K562 (cell line): Measurements from ENCODE around the gene IGF2.

ENCODE experiments used
- BMI1 ChIP-seq: fragments of 150-350 bp; IDR thresholded peaks from 2 replicates; pipeline ENCODE4 v1.6.1; 2014; ENCODE audit warnings: low read length
- ESRRA ChIP-seq: fragments of 450-650 bp; IDR thresholded peaks from 2 replicates; pipeline ENCODE4 v1.6.1; 2014; ENCODE audit warnings: low read depth, mild to moderate bottlenecking, moderate library complexity, borderline replicate concordance
- NUFIP1 ChIP-seq: fragments of 450-650 bp; IDR thresholded peaks from 2 replicates; pipeline ENCODE4 v1.6.1; 2018; ENCODE audit not compliant: partially characterized antibody
- POLR2AphosphoS5 ChIP-seq: IDR thresholded peaks from 2 replicates; pipeline ENCODE4 v1.6.1; 2011; ENCODE audit warnings: mild to moderate bottlenecking, low read depth, low read length, moderate library complexity; ENCODE audit not compliant: control insufficient read depth, insufficient read depth
- RBM17 ChIP-seq: fragments of 200-400 bp; formaldehyde crosslinking; IDR thresholded peaks from 2 replicates; pipeline ENCODE4 v1.6.1; 2017; ENCODE audit warnings: low read depth, mild to moderate bottlenecking, low read length, borderline replicate concordance
- RNF2 ChIP-seq: sonication (generic); IDR thresholded peaks from 2 replicates; pipeline ENCODE4 v1.6.1; 2016
- SRF ChIP-seq, 2 experiments: fragments of 250-450, 450-650 bp in 1 of 2; sonication (Bioruptor Pico) in 1 of 2; sonication (generic) in 1 of 2; formaldehyde crosslinking; IDR thresholded peaks; 2 replicates each; pipeline versions ENCODE4 v1.5.0 to v1.5.1; 2020 to 2022; ENCODE audit warnings: mild to moderate bottlenecking in 1 of 2, missing genetic modification reagents in 1 of 2
- TAF1 ChIP-seq: IDR thresholded peaks from 2 replicates; pipeline ENCODE4 v1.6.1; 2011; ENCODE audit warnings: mild to moderate bottlenecking, low read length, moderate library complexity; ENCODE audit not compliant: insufficient read depth, control insufficient read depth, severe bottlenecking; ENCODE audit errors: extremely low read depth
- YY1 ChIP-seq, 3 experiments: IDR thresholded peaks; 2 replicates each; pipeline ENCODE4 v1.6.1; 2011; ENCODE audit warnings: low read length in 2 of 3, mild to moderate bottlenecking in 2 of 3, moderate library complexity in 2 of 3, borderline replicate concordance in 1 of 3, control low read depth in 1 of 3, low read depth in 1 of 3; ENCODE audit not compliant: insufficient read depth in 3 of 3, insufficient replicate concordance in 2 of 3, control insufficient read depth in 1 of 3, insufficient read length in 1 of 3; ENCODE audit errors: extremely low read depth in 1 of 3
- ZBTB17 ChIP-seq: fragments of 450-650 bp; formaldehyde crosslinking; IDR thresholded peaks from 2 replicates; pipeline ENCODE4 v1.4.0; 2020; ENCODE audit warnings: mild to moderate bottlenecking
- ZNF445 ChIP-seq: fragments of 250-450 bp; sonication (Bioruptor Pico); IDR thresholded peaks from 2 replicates; pipeline ENCODE4 v1.4.0; 2020; ENCODE audit warnings: low read depth, mild to moderate bottlenecking, moderate library complexity
- TF ChIP-seq, protein P1 (sequence below), 3 experiments: IDR thresholded peaks in 2 of 3; conservative IDR thresholded peaks in 1 of 3; 2 replicates each; pipeline ENCODE4 v1.5.1; 2011 to 2012; ENCODE audit warnings: low read length in 3 of 3, mild to moderate bottlenecking in 3 of 3, control low read depth in 2 of 3, improper control_type of control experiment in 1 of 3, inconsistent platforms in 1 of 3, low read depth in 1 of 3, mixed read lengths in 1 of 3, moderate library complexity in 1 of 3; ENCODE audit not compliant: insufficient read depth in 2 of 3
- TF ChIP-seq, protein P2 (sequence below): fragments of 450-650 bp; conservative IDR thresholded peaks from 2 replicates; pipeline ENCODE4 v1.6.1; 2016; ENCODE audit warnings: missing genetic modification characterization, low read depth, mild to moderate bottlenecking, control low read depth, missing compliant biosample characterization

DNA sequence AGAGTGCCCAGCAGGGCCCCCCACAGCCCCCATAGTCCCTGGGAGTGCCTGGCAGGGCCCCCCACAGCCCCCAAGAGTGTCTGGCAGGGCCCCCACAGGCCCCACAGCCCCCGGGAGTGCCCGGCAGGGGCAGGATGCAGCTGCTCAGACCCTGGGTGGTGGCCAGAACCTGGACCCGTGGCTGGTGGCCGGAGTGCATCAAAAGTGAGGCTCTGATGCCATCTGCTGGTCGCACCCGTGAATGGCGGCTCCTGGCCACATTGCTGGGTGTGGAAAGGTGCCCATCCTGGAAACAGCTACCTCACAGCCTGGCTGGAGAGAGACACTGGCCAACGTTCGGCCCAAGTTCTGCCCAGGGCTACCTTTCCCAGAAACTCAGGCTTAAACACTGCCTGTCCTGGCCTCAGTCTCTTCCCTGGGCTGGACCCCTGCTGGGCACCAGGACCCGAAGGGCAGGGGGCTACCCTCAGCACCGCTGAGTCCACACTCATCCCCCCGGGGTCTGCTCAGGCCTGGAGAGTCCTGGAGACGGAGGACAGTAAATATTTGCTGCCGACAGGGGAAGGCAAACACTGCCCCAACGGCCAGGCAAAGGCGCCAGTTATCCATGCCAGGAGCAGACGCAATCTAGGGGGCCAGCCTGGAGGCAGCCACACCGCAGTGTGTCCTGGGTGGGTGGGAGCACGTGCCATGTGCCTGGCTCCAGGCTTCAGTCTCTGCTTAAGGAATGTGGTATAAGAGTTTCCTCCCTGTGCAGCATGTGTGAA is 17.4 kb upstream of the IGF2 start:
- TF ChIP-seq, protein P1, sequence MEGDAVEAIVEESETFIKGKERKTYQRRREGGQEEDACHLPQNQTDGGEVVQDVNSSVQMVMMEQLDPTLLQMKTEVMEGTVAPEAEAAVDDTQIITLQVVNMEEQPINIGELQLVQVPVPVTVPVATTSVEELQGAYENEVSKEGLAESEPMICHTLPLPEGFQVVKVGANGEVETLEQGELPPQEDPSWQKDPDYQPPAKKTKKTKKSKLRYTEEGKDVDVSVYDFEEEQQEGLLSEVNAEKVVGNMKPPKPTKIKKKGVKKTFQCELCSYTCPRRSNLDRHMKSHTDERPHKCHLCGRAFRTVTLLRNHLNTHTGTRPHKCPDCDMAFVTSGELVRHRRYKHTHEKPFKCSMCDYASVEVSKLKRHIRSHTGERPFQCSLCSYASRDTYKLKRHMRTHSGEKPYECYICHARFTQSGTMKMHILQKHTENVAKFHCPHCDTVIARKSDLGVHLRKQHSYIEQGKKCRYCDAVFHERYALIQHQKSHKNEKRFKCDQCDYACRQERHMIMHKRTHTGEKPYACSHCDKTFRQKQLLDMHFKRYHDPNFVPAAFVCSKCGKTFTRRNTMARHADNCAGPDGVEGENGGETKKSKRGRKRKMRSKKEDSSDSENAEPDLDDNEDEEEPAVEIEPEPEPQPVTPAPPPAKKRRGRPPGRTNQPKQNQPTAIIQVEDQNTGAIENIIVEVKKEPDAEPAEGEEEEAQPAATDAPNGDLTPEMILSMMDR (IDR thresholded peaks at IDR 0.05 in 2 of 3, conservative IDR thresholded peaks at IDR 0.05 in 1 of 3; ENCODE audit: insufficient read depth in 2 of 3, low read depth in 1 of 3, low read length in 3 of 3) = peak; percentile 74 to 82 (median 76)
- peak in 1 of 3 experiments; percentile 44 for TF ChIP-seq YY1 (IDR thresholded peaks at IDR 0.05; ENCODE audit: borderline replicate concordance in 1 of 3, control insufficient read depth in 1 of 3, extremely low read depth in 1 of 3, insufficient read depth in 3 of 3, insufficient read length in 1 of 3, insufficient replicate concordance in 2 of 3, low read depth in 1 of 3, low read length in 2 of 3)
- TF ChIP-seq POLR2AphosphoS5 = no peak
- no peak for TF ChIP-seq BMI1
- no peak for TF ChIP-seq RNF2
- TF ChIP-seq ESRRA = no peak
- no peak for TF ChIP-seq ZBTB17 (CRISPR knock-in tag)
- no peak for TF ChIP-seq RBM17
- TF ChIP-seq SRF (CRISPR knock-in tag; IDR thresholded peaks at IDR 0.05) = no peak
- no peak for TF ChIP-seq TAF1
- TF ChIP-seq, protein P2, sequence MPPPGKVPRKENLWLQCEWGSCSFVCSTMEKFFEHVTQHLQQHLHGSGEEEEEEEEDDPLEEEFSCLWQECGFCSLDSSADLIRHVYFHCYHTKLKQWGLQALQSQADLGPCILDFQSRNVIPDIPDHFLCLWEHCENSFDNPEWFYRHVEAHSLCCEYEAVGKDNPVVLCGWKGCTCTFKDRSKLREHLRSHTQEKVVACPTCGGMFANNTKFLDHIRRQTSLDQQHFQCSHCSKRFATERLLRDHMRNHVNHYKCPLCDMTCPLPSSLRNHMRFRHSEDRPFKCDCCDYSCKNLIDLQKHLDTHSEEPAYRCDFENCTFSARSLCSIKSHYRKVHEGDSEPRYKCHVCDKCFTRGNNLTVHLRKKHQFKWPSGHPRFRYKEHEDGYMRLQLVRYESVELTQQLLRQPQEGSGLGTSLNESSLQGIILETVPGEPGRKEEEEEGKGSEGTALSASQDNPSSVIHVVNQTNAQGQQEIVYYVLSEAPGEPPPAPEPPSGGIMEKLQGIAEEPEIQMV (tag) = no peak
- TF ChIP-seq NUFIP1 = no peak
- no peak for TF ChIP-seq ZNF445 (CRISPR knock-in tag)
